GM21786 (cell line): ENCODE measurements around the gene ESPNL.
"Not testable (repeated sequence)": the region's sequence is repeated elsewhere in the genome, so short reads cannot be mapped to it uniquely, and the experiment has no call there.

Experiments used
- ATAC-seq: cut with Tn5 transposase; IDR thresholded peaks from one replicate; pipeline ENCODE4 v1.9.1; 2021; ENCODE audit not compliant: unreplicated experiment

ESPNL gene

GRCh38 chr2:238168196-238169047 is 68.3 kb downstream of the ESPNL start:
- no peak for ATAC-seq

- ATAC-seq: no peak
These were observed 69.0 kb downstream of the ESPNL start for GRCh38 chr2:238169048-238169707.

GRCh38 chr2:238169708-238170251 is 69.6 kb downstream of the ESPNL start:
- no peak for ATAC-seq

- ATAC-seq: no peak
These were observed 70.4 kb downstream of the ESPNL start for GRCh38 chr2:238170386-238171071.

- not testable (repeated sequence) for ATAC-seq
These were observed 70.9 kb downstream of the ESPNL start for GRCh38 chr2:238171072-238171431.

- ATAC-seq: no peak
These were observed 71.5 kb downstream of the ESPNL start for GRCh38 chr2:238171575-238172187.

GRCh38 chr2:238172439-238172838 is 72.3 kb downstream of the ESPNL start:
- ATAC-seq: no peak

GRCh38 chr2:238173692-238174091 is 73.6 kb downstream of the ESPNL start:
- ATAC-seq: no peak

- no peak for ATAC-seq
These were observed 74.2 kb downstream of the ESPNL start for GRCh38 chr2:238174291-238174690.

- ATAC-seq: no peak
These were observed 74.6 kb downstream of the ESPNL start for GRCh38 chr2:238174701-238175100.

- no peak for ATAC-seq
These were observed 76.5 kb downstream of the ESPNL start for GRCh38 chr2:238176613-238177012.

GRCh38 chr2:238180554-238180953 is 80.4 kb downstream of the ESPNL start:
- no peak for ATAC-seq

GRCh38 chr2:238182362-238182761 is 82.2 kb downstream of the ESPNL start:
- ATAC-seq: no peak
